PFSK-1 (cell line): ENCODE data around the gene PLXDC2.

Experiments used
- POLR2AphosphoS5 ChIP-seq: IDR thresholded peaks from 2 replicates; pipeline ENCODE4 v1.6.1; 2012; ENCODE audit warnings: low read depth, mild to moderate bottlenecking, control low read depth, low read length, moderate library complexity
- SIN3A ChIP-seq: IDR thresholded peaks from 2 replicates; pipeline ENCODE4 v1.6.1; 2012; ENCODE audit warnings: mild to moderate bottlenecking, low read length, moderate library complexity, borderline replicate concordance; ENCODE audit not compliant: insufficient read depth
- TAF1 ChIP-seq: IDR thresholded peaks from 2 replicates; pipeline ENCODE4 v1.6.1; 2012; ENCODE audit warnings: low read length, control low read depth, borderline replicate concordance; ENCODE audit not compliant: insufficient read depth
- TF ChIP-seq, protein P1 (sequence below), 2 experiments: IDR thresholded peaks; 2 replicates each; pipeline versions ENCODE4 v1.6.1 to v1.8.0; 2011 to 2012; ENCODE audit warnings: low read depth in 2 of 2, low read length in 2 of 2, control low read depth in 1 of 2, inconsistent platforms in 1 of 2, mild to moderate bottlenecking in 1 of 2, moderate library complexity in 1 of 2; ENCODE audit not compliant: insufficient read depth in 1 of 2

DNA sequence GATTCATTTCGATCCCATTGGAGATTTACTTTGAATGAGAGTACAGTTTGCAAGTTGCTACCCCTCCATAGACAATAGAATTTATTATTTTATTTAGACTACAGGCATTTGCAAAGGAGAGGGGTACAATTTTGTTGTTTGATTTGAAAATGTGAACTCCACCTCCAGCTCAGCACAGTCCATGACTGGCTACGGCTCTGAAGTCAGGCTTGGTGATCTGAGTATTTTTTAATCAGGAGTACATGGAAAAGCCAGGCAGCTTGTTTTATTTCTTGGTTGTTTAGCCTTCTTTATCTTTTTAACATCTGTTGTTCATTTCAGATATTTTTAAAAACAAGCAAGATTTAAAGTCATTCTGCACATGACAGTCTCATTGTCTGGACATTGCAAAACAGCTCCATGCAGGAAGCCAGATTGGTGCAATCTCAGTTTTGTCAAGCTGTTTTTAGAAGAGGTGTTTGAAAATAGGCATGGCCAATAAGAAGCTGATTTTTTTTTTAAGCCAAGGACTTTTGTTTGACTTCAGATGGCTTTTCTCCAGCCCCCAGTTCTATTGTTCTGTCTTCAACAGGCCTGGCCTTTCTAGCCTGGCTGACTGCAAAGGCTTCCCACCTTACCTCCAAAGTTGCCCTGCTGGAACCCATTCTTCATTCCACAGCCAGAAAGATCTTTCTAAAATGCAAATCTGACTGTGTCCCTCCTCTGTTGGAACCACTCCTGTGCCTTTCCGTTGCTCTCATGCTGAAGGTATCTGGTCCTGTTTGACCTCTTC lies 12.2 kb downstream of the PLXDC2 start:
- TF ChIP-seq TAF1 (no peak), POLR2AphosphoS5 (no peak), SIN3A (no peak)
- TF ChIP-seq, protein P1, sequence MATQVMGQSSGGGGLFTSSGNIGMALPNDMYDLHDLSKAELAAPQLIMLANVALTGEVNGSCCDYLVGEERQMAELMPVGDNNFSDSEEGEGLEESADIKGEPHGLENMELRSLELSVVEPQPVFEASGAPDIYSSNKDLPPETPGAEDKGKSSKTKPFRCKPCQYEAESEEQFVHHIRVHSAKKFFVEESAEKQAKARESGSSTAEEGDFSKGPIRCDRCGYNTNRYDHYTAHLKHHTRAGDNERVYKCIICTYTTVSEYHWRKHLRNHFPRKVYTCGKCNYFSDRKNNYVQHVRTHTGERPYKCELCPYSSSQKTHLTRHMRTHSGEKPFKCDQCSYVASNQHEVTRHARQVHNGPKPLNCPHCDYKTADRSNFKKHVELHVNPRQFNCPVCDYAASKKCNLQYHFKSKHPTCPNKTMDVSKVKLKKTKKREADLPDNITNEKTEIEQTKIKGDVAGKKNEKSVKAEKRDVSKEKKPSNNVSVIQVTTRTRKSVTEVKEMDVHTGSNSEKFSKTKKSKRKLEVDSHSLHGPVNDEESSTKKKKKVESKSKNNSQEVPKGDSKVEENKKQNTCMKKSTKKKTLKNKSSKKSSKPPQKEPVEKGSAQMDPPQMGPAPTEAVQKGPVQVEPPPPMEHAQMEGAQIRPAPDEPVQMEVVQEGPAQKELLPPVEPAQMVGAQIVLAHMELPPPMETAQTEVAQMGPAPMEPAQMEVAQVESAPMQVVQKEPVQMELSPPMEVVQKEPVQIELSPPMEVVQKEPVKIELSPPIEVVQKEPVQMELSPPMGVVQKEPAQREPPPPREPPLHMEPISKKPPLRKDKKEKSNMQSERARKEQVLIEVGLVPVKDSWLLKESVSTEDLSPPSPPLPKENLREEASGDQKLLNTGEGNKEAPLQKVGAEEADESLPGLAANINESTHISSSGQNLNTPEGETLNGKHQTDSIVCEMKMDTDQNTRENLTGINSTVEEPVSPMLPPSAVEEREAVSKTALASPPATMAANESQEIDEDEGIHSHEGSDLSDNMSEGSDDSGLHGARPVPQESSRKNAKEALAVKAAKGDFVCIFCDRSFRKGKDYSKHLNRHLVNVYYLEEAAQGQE (IDR thresholded peaks at IDR 0.05; ENCODE audit: insufficient read depth in 1 of 2, low read depth in 2 of 2, low read length in 2 of 2), result no peak
